Measurements from ENCODE around the gene TSTD2.

The TSTD2 gene

GRCh38 chr9:97567182-97567893 is 65.8 kb downstream of the TSTD2 start:
- DNase-seq (ENCODE audit: low read depth) = no peak
- H3K4me3 ChIP-seq (ENCODE audit: control insufficient read depth, low read depth, low read length) = no peak overlapping the region
- TF ChIP-seq CTCF (IDR thresholded peaks at IDR 0.05; ENCODE audit: control insufficient read depth, insufficient read depth, low read depth, low read length, missing control alignments) = no peak

- no peak for TF ChIP-seq CTCF (IDR thresholded peaks at IDR 0.05; ENCODE audit: control insufficient read depth, insufficient read depth, low read depth, low read length, missing control alignments)
- no peak for DNase-seq (ENCODE audit: low read depth)
- no peak overlapping the region for H3K4me3 ChIP-seq (ENCODE audit: control insufficient read depth, low read depth, low read length)
Observed at GRCh38 chr9:97565262-97565661, 67.9 kb downstream of the TSTD2 start.

GRCh38 chr9:97564291-97565175 is 68.6 kb downstream of the TSTD2 start:
- H3K4me3 ChIP-seq (ENCODE audit: control insufficient read depth, low read depth, low read length) = no peak overlapping the region
- TF ChIP-seq CTCF (IDR thresholded peaks at IDR 0.05; ENCODE audit: control insufficient read depth, insufficient read depth, low read depth, low read length, missing control alignments) = no peak
- DNase-seq (ENCODE audit: low read depth) = peak; percentile 13

GRCh38 chr9:97563458-97564135 is 69.6 kb downstream of the TSTD2 start:
- DNase-seq (ENCODE audit: low read depth) = no peak
- no peak overlapping the region for H3K4me3 ChIP-seq (ENCODE audit: control insufficient read depth, low read depth, low read length)
- TF ChIP-seq CTCF (IDR thresholded peaks at IDR 0.05; ENCODE audit: control insufficient read depth, insufficient read depth, low read depth, low read length, missing control alignments) = no peak

- DNase-seq (ENCODE audit: low read depth) = no peak
- TF ChIP-seq CTCF (IDR thresholded peaks at IDR 0.05; ENCODE audit: control insufficient read depth, insufficient read depth, low read depth, low read length, missing control alignments) = no peak
Observed at GRCh38 chr9:97562542-97562941, 70.6 kb downstream of the TSTD2 start.

GRCh38 chr9:97561501-97561900 is 71.7 kb downstream of the TSTD2 start:
- no peak for DNase-seq (ENCODE audit: low read depth)
- no peak overlapping the region for H3K4me3 ChIP-seq (ENCODE audit: control insufficient read depth, low read depth, low read length)
- TF ChIP-seq CTCF (IDR thresholded peaks at IDR 0.05; ENCODE audit: control insufficient read depth, insufficient read depth, low read depth, low read length, missing control alignments) = no peak

More at GRCh38 chr9:97562542-97562941, 70.6 kb downstream of the TSTD2 start:
- no peak overlapping the region for H3K4me3 ChIP-seq (ENCODE audit: control insufficient read depth, low read depth, low read length)
